Breast epithelium (tissue), 4 donors: ENCODE measurements around the gene SAMD7. TPM values are rescaled to one million over a fixed set of nuclear protein-coding genes. Genes with fewer than 3 reads are reported as not detected.

Experiments
- DNase-seq, 2 donors: peaks; one replicate each; pipeline ENCODE4 v3.0.0-alpha.2; 2019; ENCODE audit warnings: low spot score in 2 of 2
- H3K27ac ChIP-seq, 2 donors: fragments of 200-600 bp; sonication (generic) in 1 of 2; one replicate each; pipeline ENCODE4 v1.5.1; 2016 to 2019; ENCODE audit warnings: mild to moderate bottlenecking in 1 of 2
- H3K27me3 ChIP-seq, 2 donors: fragments of 200-600 bp; sonication (generic) in 1 of 2; one replicate each; pipeline versions ENCODE4 v1.5.1 to v1.6.0; 2017 to 2019; ENCODE audit warnings: control low read depth in 1 of 2, mild to moderate bottlenecking in 1 of 2
- H3K36me3 ChIP-seq: fragments of 200-600 bp; one replicate; pipeline ENCODE4 v1.5.1; 2019
- H3K4me1 ChIP-seq, 2 donors: fragments of 200-600 bp; sonication (generic); one replicate each; pipeline ENCODE4 v1.5.1; 2016 to 2019; ENCODE audit warnings: control low read depth in 1 of 2
- H3K4me3 ChIP-seq, 3 donors: fragments of 200-600 bp; sonication (generic); 1 replicate in 2 of 3; 2 replicates in 1 of 3; pipeline ENCODE4 v1.5.1; 2016 to 2019; ENCODE audit warnings: mild to moderate bottlenecking in 3 of 3, moderate library complexity in 2 of 3
- H3K9me3 ChIP-seq, 2 donors: fragments of 200-600 bp; sonication (generic) in 1 of 2; one replicate each; pipeline ENCODE4 v1.5.1; 2016 to 2019; ENCODE audit warnings: control low read depth in 1 of 2
- POLR2A ChIP-seq: fragments of 450-650 bp; IDR thresholded peaks from one replicate; pipeline ENCODE4 v1.6.1; 2016; ENCODE audit warnings: antibody characterized with exemption, mild to moderate bottlenecking, moderate library complexity
- POLR2AphosphoS5 ChIP-seq, 3 donors: sonication (generic); formaldehyde crosslinking; IDR thresholded peaks; one replicate each; pipeline ENCODE4 v1.6.1; 2017; ENCODE audit warnings: antibody characterized with exemption in 3 of 3
- intact Hi-C: fragments of 100-400 bp; cut with DNase I; formaldehyde crosslinking; loops from one replicate; pipeline ENCODE4 v1.15.1; 2023; ENCODE audit warnings: low total_unique reads
- total RNA-seq, 3 donors: library from RNA; depleted of rRNA; stranded (reverse); fragments of >200 nt; gene quantifications; one replicate each; pipeline ENCODE4 v1.1.0, GENCODE V29; 2016
- TF ChIP-seq, protein P1 (sequence below), 3 donors: fragments of 450-650 bp; IDR thresholded peaks; one replicate each; pipeline ENCODE4 v1.5.1; 2016 to 2017; ENCODE audit warnings: antibody characterized with exemption in 3 of 3, mild to moderate bottlenecking in 3 of 3, moderate library complexity in 3 of 3

SAMD7 gene
- total RNA-seq, 3 donors from 2014 or later, result under 0.01 TPM; not detected in 2

- DNase-seq, result no peak
- no peaks in the 10 kb centered on the region for H3K27me3 ChIP-seq
- intact Hi-C loops, result no loop called here
Observed at GRCh38 chr3:169929830-169930519, 18.6 kb downstream of the SAMD7 start.

DNA sequence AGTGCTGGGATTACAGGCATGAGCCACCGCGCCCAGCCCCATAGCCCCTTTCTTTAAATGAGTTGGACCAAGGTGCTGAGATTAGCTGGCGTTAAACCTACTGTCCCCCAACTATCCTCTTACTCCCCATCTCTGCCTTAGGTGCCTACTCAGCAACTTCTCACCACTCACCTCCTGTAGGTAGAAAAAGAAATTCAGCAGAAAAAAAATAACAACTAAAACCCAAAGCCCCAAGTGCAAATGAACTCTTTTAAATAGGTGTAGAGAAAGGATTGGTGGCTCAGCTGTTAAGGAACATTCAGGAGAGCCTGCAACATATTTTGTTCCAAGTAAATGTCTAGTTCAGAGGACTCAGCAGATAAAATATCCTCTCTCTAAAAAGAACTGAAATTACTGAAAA lies 19.5 kb downstream of the SAMD7 start:
- Histone ChIP-seq H3K27me3 (no peaks in the 10 kb centered on the region), H3K9me3 (no peaks in the 10 kb centered on the region)

More at GRCh38 chr3:169929830-169930519, 18.6 kb downstream of the SAMD7 start:
- Histone ChIP-seq H3K9me3 (no peaks in the 10 kb centered on the region), H3K36me3 (no peaks in the 10 kb centered on the region), H3K4me1 (no peaks in the 10 kb centered on the region), H3K4me3 (no peak overlapping the region), H3K27ac (no peak overlapping the region)
- TF ChIP-seq POLR2A, result no peak
- no peak for TF ChIP-seq POLR2AphosphoS5 (IDR thresholded peaks at IDR 0.05)
- TF ChIP-seq, protein P1, sequence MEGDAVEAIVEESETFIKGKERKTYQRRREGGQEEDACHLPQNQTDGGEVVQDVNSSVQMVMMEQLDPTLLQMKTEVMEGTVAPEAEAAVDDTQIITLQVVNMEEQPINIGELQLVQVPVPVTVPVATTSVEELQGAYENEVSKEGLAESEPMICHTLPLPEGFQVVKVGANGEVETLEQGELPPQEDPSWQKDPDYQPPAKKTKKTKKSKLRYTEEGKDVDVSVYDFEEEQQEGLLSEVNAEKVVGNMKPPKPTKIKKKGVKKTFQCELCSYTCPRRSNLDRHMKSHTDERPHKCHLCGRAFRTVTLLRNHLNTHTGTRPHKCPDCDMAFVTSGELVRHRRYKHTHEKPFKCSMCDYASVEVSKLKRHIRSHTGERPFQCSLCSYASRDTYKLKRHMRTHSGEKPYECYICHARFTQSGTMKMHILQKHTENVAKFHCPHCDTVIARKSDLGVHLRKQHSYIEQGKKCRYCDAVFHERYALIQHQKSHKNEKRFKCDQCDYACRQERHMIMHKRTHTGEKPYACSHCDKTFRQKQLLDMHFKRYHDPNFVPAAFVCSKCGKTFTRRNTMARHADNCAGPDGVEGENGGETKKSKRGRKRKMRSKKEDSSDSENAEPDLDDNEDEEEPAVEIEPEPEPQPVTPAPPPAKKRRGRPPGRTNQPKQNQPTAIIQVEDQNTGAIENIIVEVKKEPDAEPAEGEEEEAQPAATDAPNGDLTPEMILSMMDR (IDR thresholded peaks at IDR 0.05), result no peak

GRCh38 chr3:169931747-169932520 lies 20.6 kb downstream of the SAMD7 start:
- DNase-seq, result no peak
- no peaks in the 10 kb centered on the region for H3K36me3 ChIP-seq
- H3K4me1 ChIP-seq, result no peaks in the 10 kb centered on the region
- intact Hi-C loops, result no loop called here
- H3K27ac ChIP-seq, result no peak overlapping the region
- H3K4me3 ChIP-seq, result no peak overlapping the region
- no peaks in the 10 kb centered on the region for H3K27me3 ChIP-seq
- no peaks in the 10 kb centered on the region for H3K9me3 ChIP-seq
- TF ChIP-seq POLR2A (no peak), POLR2AphosphoS5 (IDR thresholded peaks at IDR 0.05) (no peak)
- TF ChIP-seq, protein P1 (IDR thresholded peaks at IDR 0.05), result no peak

More for the DNA sequence above, 19.5 kb downstream of the SAMD7 start:
- Histone ChIP-seq H3K4me1 (no peaks in the 10 kb centered on the region), H3K4me3 (no peak overlapping the region), H3K27ac (no peak overlapping the region), H3K36me3 (no peaks in the 10 kb centered on the region)
- no peak for DNase-seq
- intact Hi-C loops, result no loop called here
- TF ChIP-seq POLR2A, result no peak
- no peak for TF ChIP-seq POLR2AphosphoS5 (IDR thresholded peaks at IDR 0.05)
- TF ChIP-seq, protein P1 (IDR thresholded peaks at IDR 0.05), result no peak

DNA sequence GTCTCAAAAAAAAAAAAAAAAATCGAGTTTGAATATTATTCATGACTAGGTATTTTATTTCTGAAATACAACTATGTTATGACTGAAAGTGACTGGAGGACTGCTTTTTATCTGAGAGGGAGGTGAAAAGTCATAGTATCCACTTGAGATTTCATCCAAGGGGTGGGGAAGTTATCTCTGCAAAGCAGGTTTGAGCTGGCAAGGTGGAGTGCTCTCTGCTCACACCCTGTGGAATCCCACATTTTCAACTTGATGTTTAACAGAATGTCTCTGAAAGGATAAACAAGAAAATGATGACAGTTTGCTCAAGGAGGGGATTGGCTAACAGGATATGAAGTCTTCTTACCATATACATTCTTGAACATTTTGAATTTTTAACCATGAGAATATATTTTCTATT lies 27.9 kb downstream of the SAMD7 start:
- no peak for DNase-seq
- H3K9me3 ChIP-seq, result no peaks in the 10 kb centered on the region
- TF ChIP-seq POLR2A (no peak), POLR2AphosphoS5 (IDR thresholded peaks at IDR 0.05) (no peak)
- TF ChIP-seq, protein P1 (IDR thresholded peaks at IDR 0.05), result no peak
- no peaks in the 10 kb centered on the region for H3K36me3 ChIP-seq
- no peak overlapping the region for H3K4me3 ChIP-seq
- H3K4me1 ChIP-seq, result no peaks in the 10 kb centered on the region
- H3K27ac ChIP-seq, result no peak overlapping the region
- H3K27me3 ChIP-seq, result no peaks in the 10 kb centered on the region
- intact Hi-C loops, result no loop called here

DNA sequence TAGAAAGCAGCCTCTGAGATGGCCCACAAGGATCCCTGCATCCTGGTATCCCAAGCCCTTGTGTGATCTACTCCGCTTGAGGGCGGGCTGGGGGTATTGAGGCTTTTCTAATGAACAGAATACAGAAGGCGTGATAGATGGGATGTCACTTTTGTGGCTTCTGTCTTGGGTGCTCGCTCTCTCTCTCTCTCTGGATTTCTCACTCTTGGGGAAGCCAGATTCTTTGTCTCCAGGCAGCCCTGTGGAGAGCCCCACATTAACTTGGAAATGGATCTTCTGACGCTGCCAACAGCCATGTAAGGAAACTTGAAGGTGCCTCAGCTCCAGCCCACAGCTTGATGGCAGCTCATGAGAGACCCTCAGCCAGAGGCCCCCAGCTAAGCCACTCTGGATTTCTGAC lies 28.4 kb downstream of the SAMD7 start:
- no peak overlapping the region for H3K4me3 ChIP-seq
- DNase-seq, result no peak
- TF ChIP-seq, protein P1 (IDR thresholded peaks at IDR 0.05), result no peak
- TF ChIP-seq POLR2A (no peak), POLR2AphosphoS5 (IDR thresholded peaks at IDR 0.05) (no peak)
- H3K27me3 ChIP-seq, result no peaks in the 10 kb centered on the region
- H3K36me3 ChIP-seq, result no peaks in the 10 kb centered on the region
- H3K27ac ChIP-seq, result no peak overlapping the region
- intact Hi-C loops, result no loop called here
- H3K4me1 ChIP-seq, result no peaks in the 10 kb centered on the region
- H3K9me3 ChIP-seq, result no peaks in the 10 kb centered on the region
